MCF 10A (cell line): ENCODE measurements around the gene SLC25A36. TPM values are rescaled to one million over a fixed set of nuclear protein-coding genes. Genes with fewer than 3 reads are reported as not detected.

Experiments used
- BruUV-seq: library from RNA; stranded (reverse); fragments of 400-500 nt; replicated peaks from 2 replicates; lab custom pipeline; 2021; lab: Mats Ljungman, UMichigan
- CTCF ChIA-PET: fragments of 300-600 bp; sonication (Branson Sonifier 250); formaldehyde crosslinking; extraction: SDS; loops from one replicate; lab custom pipeline; 2021; ENCODE audit warnings: antibody characterized with exemption, inconsistent platforms; lab: Yijun Ruan, JAX
- POLR2A ChIA-PET: fragments of 300-600, 350-650 bp; sonication (Branson Sonifier 250); formaldehyde crosslinking; extraction: SDS; loops from one replicate; lab custom pipeline; 2020; ENCODE audit warnings: antibody characterized with exemption, inconsistent platforms; lab: Yijun Ruan, JAX
- DNase-seq: peaks from one replicate; pipeline ENCODE4 v3.0.0-alpha.2; 2018; ENCODE audit not compliant: unreplicated experiment
- H3K27ac Mint-ChIP-seq: one replicate; pipeline ENCODE4 v1.8.0; 2022; ENCODE audit warnings: mild to moderate bottlenecking, low read depth, mixed read lengths; ENCODE audit not compliant: unreplicated experiment
- H3K27me3 Mint-ChIP-seq: one replicate; pipeline ENCODE4 v1.8.0; 2022; ENCODE audit warnings: mixed read lengths; ENCODE audit not compliant: insufficient read depth, unreplicated experiment
- H3K36me3 Mint-ChIP-seq: one replicate; pipeline ENCODE4 v1.8.0; 2022; ENCODE audit warnings: mild to moderate bottlenecking, moderate library complexity, mixed read lengths; ENCODE audit not compliant: insufficient read depth, unreplicated experiment
- H3K4me1 Mint-ChIP-seq: one replicate; pipeline ENCODE4 v1.8.0; 2022; ENCODE audit warnings: mixed read lengths; ENCODE audit not compliant: insufficient read depth, unreplicated experiment
- H3K4me3 Mint-ChIP-seq: one replicate; pipeline ENCODE4 v1.8.0; 2022; ENCODE audit warnings: mild to moderate bottlenecking, moderate library complexity, mixed read lengths; ENCODE audit not compliant: unreplicated experiment
- H3K9me3 Mint-ChIP-seq: one replicate; pipeline ENCODE4 v1.8.0; 2022; ENCODE audit warnings: mixed read lengths; ENCODE audit not compliant: unreplicated experiment
- intact Hi-C: fragments of 100-400 bp; cut with micrococcal nuclease; formaldehyde crosslinking; loops from 2 replicates; pipeline ENCODE4 v1.14.1; 2022
- total RNA-seq: library from RNA; stranded (reverse); gene quantifications from 2 replicates; pipeline ENCODE4 v1.2.3, GENCODE V29; 2022
- TF ChIP-seq, protein P1 (sequence below): fragments of 200-600 bp; IDR thresholded peaks from one replicate; pipeline ENCODE4 v1.8.0; 2022; ENCODE audit warnings: antibody characterized with exemption, mild to moderate bottlenecking; ENCODE audit not compliant: unreplicated experiment

SLC25A36 gene
- total RNA-seq, 1 experiment from 2014 or later: 71.2 TPM

DNA sequence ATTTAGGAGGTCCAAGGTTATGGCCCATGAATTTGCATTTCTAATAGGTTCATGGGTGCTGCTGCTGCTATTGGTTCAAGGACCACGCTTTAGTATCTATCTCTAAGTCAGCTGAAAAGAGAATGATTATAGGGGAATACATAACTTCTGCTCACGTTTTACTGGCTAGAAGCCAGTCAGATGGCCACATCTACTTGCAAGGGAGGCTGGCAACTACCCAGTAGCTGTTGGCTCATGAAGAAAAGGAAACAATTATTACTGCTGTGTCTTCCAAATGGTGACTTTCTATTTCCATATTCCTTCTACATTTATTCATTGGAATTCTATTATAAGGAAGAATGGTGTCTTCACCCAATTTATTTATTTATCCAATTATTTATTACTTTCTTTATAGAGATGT is 54.2 kb downstream of the SLC25A36 start:
- no peak overlapping the region for H3K27ac Mint-ChIP-seq
- intact Hi-C loops: no loop called here

DNA sequence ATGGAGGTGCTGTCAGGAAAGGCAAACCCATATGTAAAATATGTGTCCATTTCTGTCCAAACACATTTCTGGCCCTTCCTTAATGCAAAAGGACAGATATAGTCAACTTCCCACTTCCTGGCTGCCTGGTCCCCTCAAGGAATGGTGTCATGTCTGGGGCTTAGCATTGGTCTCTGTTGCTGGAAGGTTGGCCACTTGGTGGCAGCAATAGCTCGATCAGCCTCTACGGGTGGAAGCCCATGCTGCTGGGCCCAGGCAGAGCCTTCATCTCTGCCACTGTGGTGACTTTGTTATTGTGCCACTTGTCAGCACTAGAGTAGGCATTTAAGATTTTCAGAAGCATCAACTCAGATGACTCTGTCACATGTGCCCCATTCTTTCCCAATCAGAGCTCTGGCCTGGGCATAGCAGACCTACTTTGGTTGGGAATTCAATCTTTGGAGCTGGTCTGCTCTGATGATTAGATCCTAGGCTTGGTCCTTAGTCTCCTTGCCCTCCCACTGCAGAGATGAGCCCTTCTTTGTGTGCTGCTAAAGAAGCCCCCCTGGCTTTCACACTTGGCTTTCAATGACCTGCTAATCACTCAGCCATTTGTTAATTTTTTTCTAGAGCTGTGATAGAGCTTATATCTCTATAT is 58.5 kb downstream of the SLC25A36 start:
- no peaks in the 10 kb centered on the region for H3K36me3 Mint-ChIP-seq
- no TSS peak for BruUV-seq
- POLR2A ChIA-PET: interaction anchor here (1.0 to 1.4 kb wide), 2 partner anchors 58 to 192 kb away, joined by 3 read pairs; partner anchors contain the start of gene SLC25A36
- no peaks in the 10 kb centered on the region for H3K9me3 Mint-ChIP-seq
- TF ChIP-seq, protein P1, sequence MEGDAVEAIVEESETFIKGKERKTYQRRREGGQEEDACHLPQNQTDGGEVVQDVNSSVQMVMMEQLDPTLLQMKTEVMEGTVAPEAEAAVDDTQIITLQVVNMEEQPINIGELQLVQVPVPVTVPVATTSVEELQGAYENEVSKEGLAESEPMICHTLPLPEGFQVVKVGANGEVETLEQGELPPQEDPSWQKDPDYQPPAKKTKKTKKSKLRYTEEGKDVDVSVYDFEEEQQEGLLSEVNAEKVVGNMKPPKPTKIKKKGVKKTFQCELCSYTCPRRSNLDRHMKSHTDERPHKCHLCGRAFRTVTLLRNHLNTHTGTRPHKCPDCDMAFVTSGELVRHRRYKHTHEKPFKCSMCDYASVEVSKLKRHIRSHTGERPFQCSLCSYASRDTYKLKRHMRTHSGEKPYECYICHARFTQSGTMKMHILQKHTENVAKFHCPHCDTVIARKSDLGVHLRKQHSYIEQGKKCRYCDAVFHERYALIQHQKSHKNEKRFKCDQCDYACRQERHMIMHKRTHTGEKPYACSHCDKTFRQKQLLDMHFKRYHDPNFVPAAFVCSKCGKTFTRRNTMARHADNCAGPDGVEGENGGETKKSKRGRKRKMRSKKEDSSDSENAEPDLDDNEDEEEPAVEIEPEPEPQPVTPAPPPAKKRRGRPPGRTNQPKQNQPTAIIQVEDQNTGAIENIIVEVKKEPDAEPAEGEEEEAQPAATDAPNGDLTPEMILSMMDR: peak; percentile 55
- H3K27me3 Mint-ChIP-seq: no peaks in the 10 kb centered on the region
- no peak overlapping the region for H3K4me3 Mint-ChIP-seq
- no peak overlapping the region for H3K27ac Mint-ChIP-seq
- CTCF ChIA-PET: interaction anchor here (0.6 to 5.7 kb wide), 55 partner anchors 9 to 1465 kb away, joined by 3 to 129 read pairs (median 4); no protein-coding TSS in a partner anchor
- DNase-seq: peak; percentile 64
- peaks cover 5% of the 10 kb centered on the region for H3K4me1 Mint-ChIP-seq
- intact Hi-C loops: loop anchor here (1.0 kb wide), 2 partner anchors 105 to 192 kb away; no protein-coding TSS in a partner anchor

More for the DNA sequence above, 54.2 kb downstream of the SLC25A36 start:
- peaks cover 5% of the 10 kb centered on the region for H3K4me1 Mint-ChIP-seq
- H3K36me3 Mint-ChIP-seq: no peaks in the 10 kb centered on the region
- H3K4me3 Mint-ChIP-seq: no peak overlapping the region
- ChIA-PET POLR2A (no interaction called here), CTCF (no interaction called here)
- DNase-seq: no peak
- peaks cover 7% of the 10 kb centered on the region for H3K9me3 Mint-ChIP-seq
- no peaks in the 10 kb centered on the region for H3K27me3 Mint-ChIP-seq
- BruUV-seq: no TSS peak
- TF ChIP-seq, protein P1: no peak

DNA sequence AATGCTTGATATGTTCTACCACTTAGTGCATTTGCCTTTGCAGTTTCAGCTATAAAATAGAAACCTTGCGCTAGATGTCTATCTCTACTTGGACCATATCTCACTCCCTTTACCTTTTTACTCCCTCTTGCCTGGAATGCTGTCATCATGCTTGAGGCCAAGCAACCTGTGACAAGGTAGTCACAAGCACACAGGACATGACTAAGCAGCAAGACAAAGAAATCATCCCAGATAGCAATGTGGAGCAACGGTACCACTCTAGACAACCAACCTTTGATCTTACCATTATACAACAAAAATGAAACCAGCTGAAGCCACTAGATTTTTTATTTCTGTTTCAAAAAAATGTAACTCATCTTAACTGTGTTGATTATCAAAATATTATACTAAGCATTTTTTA is 59.0 kb downstream of the SLC25A36 start:
- H3K4me3 Mint-ChIP-seq: no peak overlapping the region
- TF ChIP-seq, protein P1: no peak
- H3K9me3 Mint-ChIP-seq: no peaks in the 10 kb centered on the region
- H3K27ac Mint-ChIP-seq: no peak overlapping the region
- intact Hi-C loops: loop anchor here (1.0 kb wide), 2 partner anchors 105 to 192 kb away; no protein-coding TSS in a partner anchor
- no peaks in the 10 kb centered on the region for H3K36me3 Mint-ChIP-seq
- no peak for DNase-seq
- no TSS peak for BruUV-seq
- ChIA-PET CTCF (interaction anchor here (0.6 to 5.7 kb wide), 47 partner anchors 9 to 1465 kb away, joined by 3 to 129 read pairs (median 5); no protein-coding TSS in a partner anchor), POLR2A (interaction anchor here (1.0 kb wide), 1 partner anchor 191 kb away, joined by 3 read pairs; no protein-coding TSS in a partner anchor)
- H3K27me3 Mint-ChIP-seq: no peaks in the 10 kb centered on the region
- peaks cover 5% of the 10 kb centered on the region for H3K4me1 Mint-ChIP-seq

DNA sequence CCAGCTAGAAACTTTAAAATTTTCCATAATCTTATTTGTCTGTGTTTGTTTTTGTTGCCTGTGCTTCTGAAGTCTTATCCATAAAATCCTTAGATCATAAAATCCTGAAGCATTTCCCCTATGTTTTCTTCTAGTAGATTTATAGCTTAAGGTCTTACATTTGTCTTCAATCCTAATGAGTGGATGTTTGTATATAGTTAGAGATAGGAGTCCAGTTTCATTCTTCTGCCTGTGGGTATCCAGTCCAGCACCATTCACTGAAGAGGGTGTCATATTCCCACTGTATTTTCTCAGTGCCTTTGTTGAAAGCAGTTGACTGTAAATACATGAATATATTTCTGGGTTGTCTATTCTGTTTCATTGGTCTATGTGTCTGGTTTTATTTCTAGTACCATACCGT is 64.7 kb downstream of the SLC25A36 start:
- H3K9me3 Mint-ChIP-seq: peaks cover 6% of the 10 kb centered on the region
- POLR2A ChIA-PET: interaction anchor here (0.7 kb wide), 1 partner anchor 88 kb away, joined by 3 read pairs; no protein-coding TSS in a partner anchor
- no TSS peak for BruUV-seq
- TF ChIP-seq, protein P1: no peak
- no peaks in the 10 kb centered on the region for H3K4me1 Mint-ChIP-seq
- no peak overlapping the region for H3K4me3 Mint-ChIP-seq
- no peak overlapping the region for H3K27ac Mint-ChIP-seq
- intact Hi-C loops: no loop called here
- no peaks in the 10 kb centered on the region for H3K27me3 Mint-ChIP-seq
- DNase-seq: no peak
- CTCF ChIA-PET: interaction anchor here (1.0 to 7.4 kb wide), 5 partner anchors 9 to 185 kb away, joined by 3 to 53 read pairs (median 4); no protein-coding TSS in a partner anchor
- no peaks in the 10 kb centered on the region for H3K36me3 Mint-ChIP-seq
